ENCODE data around the gene DAZAP1. TPM values are rescaled to one million over a fixed set of nuclear protein-coding genes. Genes with fewer than 3 reads are reported as not detected.

DAZAP1 gene
- total RNA-seq, 1 experiment from 2014 or later: 144 TPM

DNA sequence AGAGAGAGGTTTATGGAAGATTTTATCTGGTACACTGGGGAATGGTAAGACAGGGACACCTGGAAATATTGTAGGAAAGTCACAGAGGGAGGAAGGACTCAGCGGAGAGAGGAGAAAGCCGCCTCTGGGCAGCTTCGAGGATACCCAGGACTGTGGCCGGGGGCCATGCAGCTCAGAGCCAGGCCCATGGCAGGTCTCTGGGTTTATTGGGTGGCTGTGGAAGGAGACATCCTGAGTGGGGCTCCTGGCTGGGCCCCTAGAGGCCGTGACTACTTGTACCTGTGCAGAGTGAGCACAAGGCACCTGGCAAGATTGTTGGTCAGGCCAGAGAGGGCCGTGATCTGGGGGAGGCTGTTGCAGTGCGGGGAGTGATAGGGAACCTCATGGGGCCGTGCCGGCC lies 3.4 kb downstream of the DAZAP1 start:
- Histone ChIP-seq H3K9me2 (ENCODE audit: insufficient read depth) (no peaks in the 10 kb centered on the region), H3K9me3 (ENCODE audit: insufficient read depth, low read depth) (no peaks in the 10 kb centered on the region), H3K4me1 (replicated peaks; ENCODE audit: insufficient read depth) (peaks cover 47% of the 10 kb centered on the region), H3K4me3 (no peak overlapping the region), H3K4me2 (no peak overlapping the region; the same call in 1 of the 2 replicates), H3K36me3 (ENCODE audit: low read depth) (no peaks in the 10 kb centered on the region), H3K27ac (no peak overlapping the region), H3K27me3 (ENCODE audit: insufficient read depth, low read depth) (no peaks in the 10 kb centered on the region), H4K20me1 (ENCODE audit: insufficient read depth) (peaks cover 54% of the 10 kb centered on the region), H2AFZ (no peak overlapping the region), H3K79me2 (ENCODE audit: low read depth) (peaks cover 69% of the 10 kb centered on the region), H3F3A (ENCODE audit: insufficient read depth, low read depth) (peaks cover 35% of the 10 kb centered on the region)
- no TSS peak for BruUV-seq (replicated peaks)
- intact Hi-C loops (cut with micrococcal nuclease; ENCODE audit: unreplicated experiment): no loop called here
- ChIA-PET POLR2A (ENCODE audit: unreplicated experiment) (no interaction called here), CTCF (no interaction called here)
- DNase-seq: no peak
- TF ChIP-seq EZH2 (IDR thresholded peaks at IDR 0.05; ENCODE audit: low read depth): no peak
- TF ChIP-seq, protein P1, sequence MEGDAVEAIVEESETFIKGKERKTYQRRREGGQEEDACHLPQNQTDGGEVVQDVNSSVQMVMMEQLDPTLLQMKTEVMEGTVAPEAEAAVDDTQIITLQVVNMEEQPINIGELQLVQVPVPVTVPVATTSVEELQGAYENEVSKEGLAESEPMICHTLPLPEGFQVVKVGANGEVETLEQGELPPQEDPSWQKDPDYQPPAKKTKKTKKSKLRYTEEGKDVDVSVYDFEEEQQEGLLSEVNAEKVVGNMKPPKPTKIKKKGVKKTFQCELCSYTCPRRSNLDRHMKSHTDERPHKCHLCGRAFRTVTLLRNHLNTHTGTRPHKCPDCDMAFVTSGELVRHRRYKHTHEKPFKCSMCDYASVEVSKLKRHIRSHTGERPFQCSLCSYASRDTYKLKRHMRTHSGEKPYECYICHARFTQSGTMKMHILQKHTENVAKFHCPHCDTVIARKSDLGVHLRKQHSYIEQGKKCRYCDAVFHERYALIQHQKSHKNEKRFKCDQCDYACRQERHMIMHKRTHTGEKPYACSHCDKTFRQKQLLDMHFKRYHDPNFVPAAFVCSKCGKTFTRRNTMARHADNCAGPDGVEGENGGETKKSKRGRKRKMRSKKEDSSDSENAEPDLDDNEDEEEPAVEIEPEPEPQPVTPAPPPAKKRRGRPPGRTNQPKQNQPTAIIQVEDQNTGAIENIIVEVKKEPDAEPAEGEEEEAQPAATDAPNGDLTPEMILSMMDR (conservative IDR thresholded peaks at IDR 0.05): no peak

DNA sequence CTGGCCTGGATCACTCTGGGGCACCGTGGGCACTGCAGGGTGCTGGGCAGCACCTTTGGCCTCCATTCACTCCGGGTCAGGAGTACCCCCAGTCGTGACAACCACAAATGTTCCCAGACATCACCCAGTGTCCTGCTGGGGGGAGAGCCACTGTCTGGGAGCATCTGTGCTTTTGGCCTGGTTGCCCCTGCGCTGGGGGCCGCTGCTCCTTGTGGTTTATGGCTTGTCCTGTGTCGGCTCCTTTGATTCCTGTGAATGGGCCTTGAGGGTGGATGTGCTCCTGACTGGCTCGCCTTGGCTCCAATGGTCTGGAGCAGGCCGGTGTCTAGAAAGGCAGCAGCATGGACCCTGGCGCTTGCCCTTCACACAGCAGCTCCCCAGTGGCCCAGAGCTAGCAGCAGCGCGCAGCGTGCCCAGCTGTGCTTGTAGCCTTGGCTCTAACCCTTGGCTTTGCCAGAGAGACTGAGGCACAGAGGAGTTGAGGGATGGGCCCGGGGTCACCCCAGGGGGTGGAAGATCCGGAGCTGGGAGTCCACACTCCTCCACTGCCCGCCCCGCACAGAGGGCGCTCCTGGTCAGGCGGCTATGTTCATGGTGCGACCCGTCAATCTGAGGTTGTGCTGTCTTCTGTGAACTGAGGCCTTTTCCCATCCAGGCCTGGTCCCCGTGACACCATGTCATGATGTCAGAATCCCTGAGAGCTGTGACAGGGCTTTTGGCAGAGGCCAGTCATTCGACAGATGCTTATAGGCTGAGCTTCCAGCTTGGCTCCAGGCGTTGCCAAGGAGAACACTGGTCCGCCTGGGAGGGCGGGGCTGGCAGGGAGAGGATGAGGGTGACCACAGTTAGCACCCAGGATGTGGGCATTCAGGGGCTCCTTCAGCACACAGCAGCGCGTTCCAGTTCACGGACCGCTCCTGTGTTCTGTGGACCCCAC lies 4.1 kb downstream of the DAZAP1 start:
- BruUV-seq (replicated peaks): no TSS peak
- H3K9me3 ChIP-seq (ENCODE audit: insufficient read depth, low read depth): no peaks in the 10 kb centered on the region
- no peaks in the 10 kb centered on the region for H3K36me3 ChIP-seq (ENCODE audit: low read depth)
- peaks cover 34% of the 10 kb centered on the region for H3F3A ChIP-seq (ENCODE audit: insufficient read depth, low read depth)
- no peak overlapping the region for H3K27ac ChIP-seq
- H3K9me2 ChIP-seq (ENCODE audit: insufficient read depth): no peaks in the 10 kb centered on the region
- CTCF ChIA-PET: no interaction called here
- peaks cover 48% of the 10 kb centered on the region for H3K4me1 ChIP-seq (replicated peaks; ENCODE audit: insufficient read depth)
- POLR2A ChIA-PET (ENCODE audit: unreplicated experiment): no interaction called here
- intact Hi-C loops (cut with micrococcal nuclease; ENCODE audit: unreplicated experiment): no loop called here
- peaks cover 62% of the 10 kb centered on the region for H4K20me1 ChIP-seq (ENCODE audit: insufficient read depth)
- peaks cover 77% of the 10 kb centered on the region for H3K79me2 ChIP-seq (ENCODE audit: low read depth)
- H3K4me3 ChIP-seq: no peak overlapping the region
- no peak overlapping the region for H3K4me2 ChIP-seq
- TF ChIP-seq EZH2 (IDR thresholded peaks at IDR 0.05; ENCODE audit: low read depth): no peak
- TF ChIP-seq, protein P1 (conservative IDR thresholded peaks at IDR 0.05): no peak
- no peak for DNase-seq
- H3K27me3 ChIP-seq (ENCODE audit: insufficient read depth, low read depth): no peaks in the 10 kb centered on the region
- no peak overlapping the region for H2AFZ ChIP-seq

DNA sequence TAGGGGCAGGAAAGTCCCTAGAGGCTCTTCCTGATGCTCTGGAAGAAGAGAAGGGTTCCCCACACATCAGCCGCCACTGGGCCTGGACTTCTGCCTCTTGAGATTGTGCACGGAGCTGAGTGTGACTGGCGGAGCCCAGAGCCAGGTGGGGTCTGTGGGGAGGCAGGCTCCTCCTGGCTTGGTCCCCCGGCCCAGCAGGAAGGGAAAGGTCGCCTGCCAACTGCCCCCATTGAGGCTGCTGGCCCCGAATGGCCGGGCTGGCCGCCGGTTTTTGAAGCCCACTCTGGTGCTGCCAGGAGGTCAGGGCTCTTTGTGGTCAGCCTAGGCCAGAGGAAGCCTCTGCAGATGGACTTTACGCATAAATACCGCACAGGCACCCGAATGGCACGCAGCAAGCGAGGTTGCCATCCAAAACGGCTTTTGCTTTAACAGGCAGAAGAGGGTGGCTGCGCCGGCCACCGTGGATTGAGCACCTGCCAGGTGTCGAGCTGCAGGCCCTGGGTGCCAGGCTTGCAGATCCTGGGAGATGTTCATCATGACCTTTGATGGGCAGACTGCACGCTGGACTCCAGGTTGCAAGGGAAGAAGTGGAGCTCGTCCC lies 5.0 kb downstream of the DAZAP1 start:
- Histone ChIP-seq H3F3A (ENCODE audit: insufficient read depth, low read depth) (peaks cover 30% of the 10 kb centered on the region), H3K9me3 (ENCODE audit: insufficient read depth, low read depth) (no peaks in the 10 kb centered on the region), H3K27me3 (ENCODE audit: insufficient read depth, low read depth) (no peaks in the 10 kb centered on the region), H3K27ac (peak overlapping the region; percentile 99; the same call in 1 of the 2 replicates), H2AFZ (no peak overlapping the region), H3K4me2 (no peak overlapping the region), H4K20me1 (ENCODE audit: insufficient read depth) (peaks cover 71% of the 10 kb centered on the region), H3K4me3 (no peak overlapping the region), H3K36me3 (ENCODE audit: low read depth) (no peaks in the 10 kb centered on the region), H3K4me1 (replicated peaks; ENCODE audit: insufficient read depth) (peaks cover 47% of the 10 kb centered on the region), H3K9me2 (ENCODE audit: insufficient read depth) (no peaks in the 10 kb centered on the region), H3K79me2 (ENCODE audit: low read depth) (peaks cover 86% of the 10 kb centered on the region)
- ChIA-PET CTCF (no interaction called here), POLR2A (ENCODE audit: unreplicated experiment) (no interaction called here)
- no TSS peak for BruUV-seq (replicated peaks)
- intact Hi-C loops (cut with micrococcal nuclease; ENCODE audit: unreplicated experiment): no loop called here
- TF ChIP-seq, protein P1 (conservative IDR thresholded peaks at IDR 0.05): no peak
- TF ChIP-seq EZH2 (IDR thresholded peaks at IDR 0.05; ENCODE audit: low read depth): no peak
- no peak for DNase-seq

All from PC-9 (cell line).